Loucy (cell line): Measurements from ENCODE around the gene TPM1.

ENCODE experiments used
- H2AFZ ChIP-seq: fragments of 200-600 bp; sonication (generic); 2 replicates; pipeline ENCODE4 v1.6.0; 2016; ENCODE audit warnings: antibody characterized with exemption, mild to moderate bottlenecking, low read length, moderate library complexity
- H3F3A ChIP-seq: fragments of 200-600 bp; 2 replicates; pipeline ENCODE4 v1.6.0; 2016; ENCODE audit warnings: antibody characterized with exemption, low read depth, mild to moderate bottlenecking
- H3K27me3 ChIP-seq: fragments of 200-600 bp; sonication (generic); 2 replicates; pipeline ENCODE4 v1.6.1; 2014; ENCODE audit warnings: low read length, mild to moderate bottlenecking; ENCODE audit not compliant: insufficient read depth, poor library complexity, severe bottlenecking
- H3K36me3 ChIP-seq: fragments of 200-600 bp; sonication (generic); 2 replicates; pipeline ENCODE4 v1.6.1; 2016; ENCODE audit warnings: low read length; ENCODE audit not compliant: insufficient read depth
- H3K4me1 ChIP-seq: fragments of 200-600 bp; sonication (generic); 2 replicates; pipeline ENCODE4 v1.5.1; 2014; ENCODE audit warnings: low read length, mild to moderate bottlenecking; ENCODE audit not compliant: insufficient read depth, poor library complexity, severe bottlenecking
- H3K4me2 ChIP-seq: fragments of 200-600 bp; sonication (generic); 2 replicates; pipeline ENCODE4 v1.6.0; 2014; ENCODE audit warnings: antibody characterized with exemption, low read length, low read depth, mild to moderate bottlenecking; ENCODE audit not compliant: poor library complexity, severe bottlenecking
- H3K4me3 ChIP-seq: fragments of 200-600 bp; sonication (generic); 2 replicates; pipeline ENCODE4 v1.5.1; 2014; ENCODE audit warnings: low read length, mild to moderate bottlenecking, mixed read lengths; ENCODE audit not compliant: poor library complexity, severe bottlenecking
- H3K79me2 ChIP-seq: fragments of 200-600 bp; sonication (generic); 2 replicates; pipeline ENCODE4 v1.6.1; 2014; ENCODE audit warnings: low read length; ENCODE audit not compliant: insufficient read depth
- H3K9ac ChIP-seq: fragments of 200-600 bp; sonication (generic); 2 replicates; pipeline ENCODE4 v1.6.0; 2014; ENCODE audit warnings: mild to moderate bottlenecking, low read depth, low read length, moderate library complexity; ENCODE audit not compliant: poor library complexity, severe bottlenecking
- H3K9me2 ChIP-seq: fragments of 200-600 bp; sonication (generic); replicated peaks from 2 replicates; pipeline ENCODE4 v1.6.1; 2016; ENCODE audit warnings: low read depth, low read length, mixed read lengths
- H3K9me3 ChIP-seq: fragments of 200-600 bp; sonication (generic); 2 replicates; pipeline ENCODE4 v1.6.1; 2014; ENCODE audit warnings: mild to moderate bottlenecking, antibody characterized with exemption, low read length, low read depth; ENCODE audit not compliant: insufficient read depth
- H4K20me1 ChIP-seq: fragments of 200-600 bp; sonication (generic); 2 replicates; pipeline ENCODE4 v1.6.0; 2014; ENCODE audit warnings: antibody characterized with exemption, low read length, mild to moderate bottlenecking; ENCODE audit not compliant: insufficient read depth, poor library complexity, severe bottlenecking
- CTCF ChIP-seq: fragments of 200-600 bp; sonication (generic); conservative IDR thresholded peaks from 2 replicates; pipeline ENCODE4 v1.5.1; 2014; ENCODE audit warnings: mild to moderate bottlenecking, antibody characterized with exemption, low read length
- EZH2phosphoT487 ChIP-seq: fragments of 200-600 bp; IDR thresholded peaks from 2 replicates; pipeline ENCODE4 v1.6.1; 2018; ENCODE audit warnings: antibody characterized with exemption, mild to moderate bottlenecking, moderate library complexity, borderline replicate concordance

The TPM1 gene

GRCh38 chr15:63070681-63071129 lies 28.2 kb downstream of the TPM1 start:
- H3K4me1 ChIP-seq, result peaks cover 4% of the 10 kb centered on the region
- H3F3A ChIP-seq, result no peaks in the 10 kb centered on the region
- no peaks in the 10 kb centered on the region for H3K79me2 ChIP-seq
- no peak overlapping the region for H2AFZ ChIP-seq
- no peak overlapping the region for H3K9ac ChIP-seq
- H3K4me3 ChIP-seq, result no peak overlapping the region
- no peak overlapping the region for H3K4me2 ChIP-seq
- TF ChIP-seq EZH2phosphoT487 (no peak), CTCF (no peak)
- H3K9me3 ChIP-seq, result no peaks in the 10 kb centered on the region
- no peaks in the 10 kb centered on the region for H3K27me3 ChIP-seq
- H4K20me1 ChIP-seq, result no peaks in the 10 kb centered on the region
- H3K9me2 ChIP-seq, result no peaks in the 10 kb centered on the region
- peaks cover 5% of the 10 kb centered on the region; the same call in 1 of the 2 replicates for H3K36me3 ChIP-seq

DNA sequence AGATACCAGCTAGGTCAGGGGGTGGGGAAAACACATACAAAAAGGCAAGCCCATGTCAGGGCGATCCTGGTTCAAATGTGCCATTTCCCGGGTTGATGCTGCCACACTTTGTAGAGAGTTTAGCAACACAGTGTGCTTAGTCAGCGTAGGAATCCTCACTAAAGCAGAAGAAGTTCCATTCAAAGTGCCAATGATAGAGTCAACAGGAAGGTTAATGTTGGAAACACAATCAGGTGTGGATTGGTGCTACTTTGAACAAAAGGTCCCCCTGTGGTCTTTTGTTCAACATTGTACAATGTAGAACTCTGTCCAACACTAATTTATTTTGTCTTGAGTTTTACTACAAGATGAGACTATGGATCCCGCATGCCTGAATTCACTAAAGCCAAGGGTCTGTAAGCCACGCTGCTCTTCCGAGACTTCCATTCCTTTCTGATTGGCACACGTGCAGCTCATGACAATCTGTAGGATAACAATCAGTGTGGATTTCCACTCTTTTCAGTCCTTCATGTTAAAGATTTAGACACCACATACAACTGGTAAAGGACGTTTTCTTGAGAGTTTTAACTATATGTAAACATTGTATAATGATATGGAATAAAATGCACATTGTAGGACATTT lies 28.9 kb downstream of the TPM1 start:
- peaks cover 3% of the 10 kb centered on the region; the same call in 1 of the 2 replicates for H3K36me3 ChIP-seq
- H3K9ac ChIP-seq, result no peak overlapping the region
- H2AFZ ChIP-seq, result no peak overlapping the region
- no peak overlapping the region for H3K4me3 ChIP-seq
- no peaks in the 10 kb centered on the region for H3K9me3 ChIP-seq
- no peaks in the 10 kb centered on the region for H4K20me1 ChIP-seq
- H3K4me2 ChIP-seq, result no peak overlapping the region
- no peaks in the 10 kb centered on the region for H3K27me3 ChIP-seq
- no peaks in the 10 kb centered on the region for H3K9me2 ChIP-seq
- no peak for TF ChIP-seq EZH2phosphoT487
- no peak for TF ChIP-seq CTCF
- H3K4me1 ChIP-seq, result peaks cover 11% of the 10 kb centered on the region
- H3K79me2 ChIP-seq, result no peaks in the 10 kb centered on the region
- no peaks in the 10 kb centered on the region for H3F3A ChIP-seq

DNA sequence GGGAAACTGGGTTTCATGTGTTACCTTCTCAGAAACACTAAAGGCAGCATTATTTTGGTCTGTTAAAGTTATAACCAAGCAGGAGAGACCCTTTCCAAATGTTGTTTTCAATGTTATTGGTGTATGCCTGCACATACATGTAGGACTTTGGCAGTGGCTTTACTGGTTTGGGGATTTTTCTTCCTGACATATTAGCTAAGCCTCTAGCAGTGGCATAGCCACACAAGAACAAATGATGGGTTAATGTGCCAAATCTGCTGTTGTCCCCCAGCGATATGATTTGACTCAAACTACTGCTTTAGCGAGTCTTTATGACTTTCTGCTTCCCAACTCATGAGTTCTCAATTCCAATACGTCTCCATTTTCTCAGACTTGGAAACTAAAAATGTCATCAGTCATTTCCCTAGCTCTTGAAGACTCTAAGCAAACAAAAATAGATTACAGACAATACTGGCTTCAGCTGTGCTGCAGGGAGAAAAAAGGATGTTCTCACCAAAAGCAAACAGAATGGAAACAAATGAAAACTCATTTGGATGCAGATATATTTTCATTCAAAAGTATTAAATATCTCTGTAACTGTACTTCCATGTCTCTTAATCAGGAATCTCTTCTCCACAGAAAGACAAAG lies 29.6 kb downstream of the TPM1 start:
- H3K79me2 ChIP-seq, result no peaks in the 10 kb centered on the region
- peaks cover 17% of the 10 kb centered on the region for H3K4me1 ChIP-seq
- TF ChIP-seq EZH2phosphoT487 (no peak), CTCF (no peak)
- H3F3A ChIP-seq, result no peaks in the 10 kb centered on the region
- H3K9ac ChIP-seq, result no peak overlapping the region
- H3K9me2 ChIP-seq, result no peaks in the 10 kb centered on the region
- no peaks in the 10 kb centered on the region for H3K27me3 ChIP-seq
- no peak overlapping the region for H3K4me3 ChIP-seq
- H3K9me3 ChIP-seq, result no peaks in the 10 kb centered on the region
- H3K36me3 ChIP-seq, result peaks cover 3% of the 10 kb centered on the region; the same call in 1 of the 2 replicates
- no peak overlapping the region for H3K4me2 ChIP-seq
- H2AFZ ChIP-seq, result no peak overlapping the region
- no peaks in the 10 kb centered on the region for H4K20me1 ChIP-seq
